ENCODE results near the gene LIN7C.

DNA sequence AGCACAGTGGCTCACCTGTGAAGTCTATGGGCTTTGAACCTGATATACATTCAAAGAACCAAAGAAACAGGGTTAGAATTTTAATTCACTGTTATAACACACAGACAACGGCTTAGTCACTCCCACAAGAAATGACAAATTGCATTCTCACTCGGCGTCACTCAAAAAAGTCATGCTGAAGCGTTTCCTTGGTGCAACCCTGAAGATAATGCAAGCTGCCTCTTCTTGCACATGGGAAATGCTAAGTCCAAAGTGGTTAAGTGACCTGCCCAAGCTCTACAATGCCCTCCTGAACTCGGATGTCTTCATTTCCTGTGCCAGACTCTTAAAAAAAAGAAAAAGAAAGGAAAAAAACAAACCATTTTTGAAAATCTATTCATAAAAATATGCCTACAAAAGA lies 44.0 kb downstream of the LIN7C start:
- TF ChIP-seq POLR2A (IDR thresholded peaks at IDR 0.05; ENCODE audit: low read length): no peak
- TF ChIP-seq CBX2 (IDR thresholded peaks at IDR 0.05; ENCODE audit: borderline replicate concordance, low read depth): no peak
- no peak for TF ChIP-seq SMC3 (IDR thresholded peaks at IDR 0.05)
- TF ChIP-seq CHD2 (IDR thresholded peaks at IDR 0.05; ENCODE audit: low read length, partially characterized antibody): no peak
- TF ChIP-seq, protein P1, sequence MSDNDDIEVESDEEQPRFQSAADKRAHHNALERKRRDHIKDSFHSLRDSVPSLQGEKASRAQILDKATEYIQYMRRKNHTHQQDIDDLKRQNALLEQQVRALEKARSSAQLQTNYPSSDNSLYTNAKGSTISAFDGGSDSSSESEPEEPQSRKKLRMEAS (IDR thresholded peaks at IDR 0.05): no peak
- TF ChIP-seq, protein P2, sequence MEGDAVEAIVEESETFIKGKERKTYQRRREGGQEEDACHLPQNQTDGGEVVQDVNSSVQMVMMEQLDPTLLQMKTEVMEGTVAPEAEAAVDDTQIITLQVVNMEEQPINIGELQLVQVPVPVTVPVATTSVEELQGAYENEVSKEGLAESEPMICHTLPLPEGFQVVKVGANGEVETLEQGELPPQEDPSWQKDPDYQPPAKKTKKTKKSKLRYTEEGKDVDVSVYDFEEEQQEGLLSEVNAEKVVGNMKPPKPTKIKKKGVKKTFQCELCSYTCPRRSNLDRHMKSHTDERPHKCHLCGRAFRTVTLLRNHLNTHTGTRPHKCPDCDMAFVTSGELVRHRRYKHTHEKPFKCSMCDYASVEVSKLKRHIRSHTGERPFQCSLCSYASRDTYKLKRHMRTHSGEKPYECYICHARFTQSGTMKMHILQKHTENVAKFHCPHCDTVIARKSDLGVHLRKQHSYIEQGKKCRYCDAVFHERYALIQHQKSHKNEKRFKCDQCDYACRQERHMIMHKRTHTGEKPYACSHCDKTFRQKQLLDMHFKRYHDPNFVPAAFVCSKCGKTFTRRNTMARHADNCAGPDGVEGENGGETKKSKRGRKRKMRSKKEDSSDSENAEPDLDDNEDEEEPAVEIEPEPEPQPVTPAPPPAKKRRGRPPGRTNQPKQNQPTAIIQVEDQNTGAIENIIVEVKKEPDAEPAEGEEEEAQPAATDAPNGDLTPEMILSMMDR (IDR thresholded peaks at IDR 0.05): no peak
- no peak for TF ChIP-seq POLR2AphosphoS2 (conservative IDR thresholded peaks at IDR 0.05; ENCODE audit: low read length)
- no peak for TF ChIP-seq MAZ (IDR thresholded peaks at IDR 0.05; ENCODE audit: borderline replicate concordance, low read depth, low read length)
- no peak for TF ChIP-seq KDM1A (IDR thresholded peaks at IDR 0.05; ENCODE audit: low read depth)
- TF ChIP-seq SREBF2 (IDR thresholded peaks at IDR 0.05): no peak
